Neuronal stem cell (in vitro differentiated cells): ENCODE results near the gene TOR3A.

Experiments
- DNase-seq: peaks from one replicate; pipeline ENCODE4 v3.0.0-alpha.2; 2013; ENCODE audit warnings: low spot score
- H2AFZ ChIP-seq: one replicate; pipeline ENCODE4 v1.6.1; 2013; ENCODE audit warnings: mild to moderate bottlenecking, low read length, inconsistent platforms
- H2AK5ac ChIP-seq: 2 replicates; pipeline ENCODE4 v1.6.1; 2013; ENCODE audit warnings: low read depth, mild to moderate bottlenecking, inconsistent platforms, low read length, moderate library complexity, mixed read lengths
- H2BK120ac ChIP-seq: 2 replicates; pipeline ENCODE4 v1.6.1; 2013; ENCODE audit warnings: low read depth, mild to moderate bottlenecking, inconsistent platforms, low read length, moderate library complexity, mixed read lengths
- H2BK12ac ChIP-seq: one replicate; pipeline ENCODE4 v1.6.1; 2013; ENCODE audit warnings: low read length, inconsistent platforms
- H2BK15ac ChIP-seq: 2 replicates; pipeline ENCODE4 v1.6.1; 2013; ENCODE audit warnings: mild to moderate bottlenecking, low read length, inconsistent platforms, mixed read lengths
- H2BK5ac ChIP-seq: one replicate; pipeline ENCODE4 v1.6.1; 2013; ENCODE audit warnings: inconsistent platforms, mild to moderate bottlenecking, low read length, moderate library complexity
- H3K14ac ChIP-seq: one replicate; pipeline ENCODE4 v1.6.1; 2013; ENCODE audit warnings: low read length, inconsistent platforms
- H3K18ac ChIP-seq: 2 replicates; pipeline ENCODE4 v1.6.1; 2013; ENCODE audit warnings: low read length, inconsistent platforms
- H3K23ac ChIP-seq: 2 replicates; pipeline ENCODE4 v1.6.1; 2013; ENCODE audit warnings: low read depth, mild to moderate bottlenecking, mixed read lengths, low read length, inconsistent platforms; ENCODE audit not compliant: poor library complexity
- H3K27ac ChIP-seq: replicated peaks from 3 replicates; pipeline ENCODE4 v1.5.1; 2013; ENCODE audit warnings: low read length, inconsistent platforms
- H3K27me3 ChIP-seq, 3 experiments: 2 replicates each; pipeline ENCODE4 v1.6.1; 2013; ENCODE audit warnings: low read length in 3 of 3, mild to moderate bottlenecking in 2 of 3, inconsistent platforms in 1 of 3, low read depth in 1 of 3, mixed read lengths in 1 of 3, moderate library complexity in 1 of 3; ENCODE audit not compliant: control insufficient read depth in 3 of 3, insufficient read depth in 3 of 3
- H3K36me3 ChIP-seq, 2 donors: replicated peaks in 1 of 2; 2 replicates each; pipeline ENCODE4 v1.6.1; 2013; ENCODE audit warnings: low read length in 2 of 2; ENCODE audit not compliant: control insufficient read depth in 2 of 2, insufficient read depth in 2 of 2
- H3K4ac ChIP-seq: 2 replicates; pipeline ENCODE4 v1.6.1; 2013; ENCODE audit warnings: inconsistent platforms, mild to moderate bottlenecking, low read length, moderate library complexity
- H3K4me1 ChIP-seq, 2 donors: 1 replicate in 1 of 2; 2 replicates in 1 of 2; pipeline ENCODE4 v1.6.1; 2013; ENCODE audit warnings: low read length in 2 of 2, low read depth in 1 of 2; ENCODE audit not compliant: control insufficient read depth in 2 of 2, insufficient read depth in 1 of 2
- H3K4me2 ChIP-seq: one replicate; pipeline ENCODE4 v1.6.1; 2013; ENCODE audit warnings: mild to moderate bottlenecking, low read length, inconsistent platforms; ENCODE audit not compliant: insufficient read depth, poor library complexity, severe bottlenecking
- H3K4me3 ChIP-seq, 2 donors: 2 replicates each; pipeline ENCODE4 v1.5.1; 2013; ENCODE audit warnings: low read length in 2 of 2, mild to moderate bottlenecking in 2 of 2, inconsistent platforms in 1 of 2, moderate library complexity in 1 of 2
- H3K79me1 ChIP-seq: one replicate; pipeline ENCODE4 v1.6.1; 2013; ENCODE audit warnings: low read depth, mild to moderate bottlenecking, inconsistent platforms, low read length, moderate library complexity
- H3K9ac ChIP-seq: one replicate; pipeline ENCODE4 v1.6.1; 2013; ENCODE audit warnings: mild to moderate bottlenecking, low read depth, low read length, inconsistent platforms; ENCODE audit not compliant: poor library complexity
- H3K9me3 ChIP-seq, 2 donors: replicated peaks in 1 of 2; 2 replicates each; pipeline versions ENCODE3 to v1.6.1; 2013; ENCODE audit warnings: low read length in 2 of 2, mild to moderate bottlenecking in 2 of 2, inconsistent platforms in 1 of 2, low read depth in 1 of 2, mixed read lengths in 1 of 2, moderate library complexity in 1 of 2; ENCODE audit not compliant: control insufficient read depth in 2 of 2, insufficient read depth in 1 of 2
- H4K8ac ChIP-seq: one replicate; pipeline ENCODE4 v1.6.1; 2013; ENCODE audit warnings: low read depth, mild to moderate bottlenecking, inconsistent platforms, low read length, moderate library complexity
- H4K91ac ChIP-seq: one replicate; pipeline ENCODE4 v1.6.1; 2013; ENCODE audit warnings: low read length, low read depth, mild to moderate bottlenecking, inconsistent platforms; ENCODE audit not compliant: poor library complexity
- WGBS, 2 donors: extraction: QIAGEN DNeasy Blood & Tissue Kit; methylation state at CpG; one replicate each; pipeline ENCODE4 v1.1.7; 2013; ENCODE audit warnings: missing lambda C conversion rate in 2 of 2, mixed read lengths in 1 of 2; ENCODE audit not compliant: insufficient read length in 2 of 2, insufficient replicate concordance in 1 of 2; ENCODE audit errors: extremely low coverage in 2 of 2; 5-methylcytosine and 5-hydroxymethylcytosine counted together

The TOR3A gene

GRCh38 chr1:179043266-179043665 lies 38.6 kb upstream of the TOR3A start:
- no peak overlapping the region for H2BK5ac ChIP-seq
- no peak for DNase-seq
- peak overlapping the region; percentile 22 for H2BK12ac ChIP-seq
- no peak overlapping the region for H4K8ac ChIP-seq
- H2AFZ ChIP-seq, result no peak overlapping the region
- H3K4me3 ChIP-seq, result peak overlapping the region in 1 of 2 donors; percentile 55
- peaks cover 0 to 5% of the 10 kb centered on the region in 2 donors for H3K36me3 ChIP-seq
- no CpG with 5 or more reads among the region's 4 CpGs for WGBS, 2 donors
- H3K14ac ChIP-seq, result peak overlapping the region; percentile 97
- H3K4ac ChIP-seq, result peak overlapping the region; percentile 23
- no peak overlapping the region for H2BK120ac ChIP-seq
- no peak overlapping the region for H2BK15ac ChIP-seq
- H2AK5ac ChIP-seq, result no peak overlapping the region
- H3K27me3 ChIP-seq, result no peaks in the 10 kb centered on the region
- no peak overlapping the region for H3K9ac ChIP-seq
- peaks cover 10% of the 10 kb centered on the region for H3K79me1 ChIP-seq
- H3K27ac ChIP-seq, result no peak overlapping the region
- H3K23ac ChIP-seq, result peak overlapping the region; percentile 89
- peaks cover 0 to 1% of the 10 kb centered on the region in 2 donors for H3K4me1 ChIP-seq
- H3K18ac ChIP-seq, result no peak overlapping the region
- no peak overlapping the region for H4K91ac ChIP-seq
- H3K4me2 ChIP-seq, result no peak overlapping the region
- peaks cover 3 to 5% of the 10 kb centered on the region in 2 donors for H3K9me3 ChIP-seq

GRCh38 chr1:179043907-179044306 lies 38.0 kb upstream of the TOR3A start:
- Histone ChIP-seq H2BK5ac (no peak overlapping the region), H4K8ac (no peak overlapping the region), H3K4me2 (no peak overlapping the region), H3K36me3 (peaks cover 0 to 5% of the 10 kb centered on the region in 2 donors), H3K14ac (no peak overlapping the region), H3K27ac (no peak overlapping the region), H3K18ac (no peak overlapping the region), H2AK5ac (no peak overlapping the region), H3K27me3 (no peaks in the 10 kb centered on the region), H3K4me3 (no peak overlapping the region), H2BK15ac (no peak overlapping the region), H3K23ac (no peak overlapping the region), H3K79me1 (peaks cover 10% of the 10 kb centered on the region), H3K9me3 (peaks cover 3 to 5% of the 10 kb centered on the region in 2 donors), H3K4me1 (peaks cover 0 to 1% of the 10 kb centered on the region in 2 donors), H2BK120ac (no peak overlapping the region), H3K4ac (no peak overlapping the region), H4K91ac (no peak overlapping the region), H3K9ac (no peak overlapping the region), H2BK12ac (no peak overlapping the region), H2AFZ (no peak overlapping the region)
- WGBS, 2 donors, result no CpG with 5 or more reads among the region's 5 CpGs
- no peak for DNase-seq

- Histone ChIP-seq H3K36me3 (peaks cover 1 to 16% of the 10 kb centered on the region in 2 donors), H4K91ac (no peak overlapping the region), H2BK120ac (no peak overlapping the region), H3K79me1 (peaks cover 8% of the 10 kb centered on the region), H2AFZ (no peak overlapping the region), H3K9ac (no peak overlapping the region), H3K27me3 (no peaks in the 10 kb centered on the region), H2AK5ac (no peak overlapping the region), H2BK5ac (no peak overlapping the region), H4K8ac (no peak overlapping the region), H3K4me1 (no peaks in the 10 kb centered on the region), H3K23ac (no peak overlapping the region), H3K4me3 (no peak overlapping the region), H3K4me2 (no peak overlapping the region), H3K4ac (no peak overlapping the region), H3K27ac (no peak overlapping the region), H2BK12ac (no peak overlapping the region), H3K9me3 (peaks cover 2 to 3% of the 10 kb centered on the region in 2 donors), H2BK15ac (no peak overlapping the region), H3K14ac (no peak overlapping the region), H3K18ac (no peak overlapping the region)
- DNase-seq, result no peak
- no CpG with 5 or more reads among the region's 14 CpGs for WGBS, 2 donors
Observed at GRCh38 chr1:179046808-179047635, 34.8 kb upstream of the TOR3A start.

GRCh38 chr1:179047636-179047997 lies 34.3 kb upstream of the TOR3A start:
- peaks cover 1 to 16% of the 10 kb centered on the region in 2 donors for H3K36me3 ChIP-seq
- H2AK5ac ChIP-seq, result no peak overlapping the region
- no peak overlapping the region for H3K4ac ChIP-seq
- H4K91ac ChIP-seq, result no peak overlapping the region
- no peak overlapping the region for H2BK12ac ChIP-seq
- no peak overlapping the region for H3K4me2 ChIP-seq
- H4K8ac ChIP-seq, result no peak overlapping the region
- no peak overlapping the region for H2BK5ac ChIP-seq
- H3K18ac ChIP-seq, result no peak overlapping the region
- H3K4me3 ChIP-seq, result no peak overlapping the region
- H3K4me1 ChIP-seq, result no peaks in the 10 kb centered on the region
- H2BK120ac ChIP-seq, result no peak overlapping the region
- H2BK15ac ChIP-seq, result no peak overlapping the region
- peaks cover 6% of the 10 kb centered on the region for H3K79me1 ChIP-seq
- H3K14ac ChIP-seq, result no peak overlapping the region
- H2AFZ ChIP-seq, result no peak overlapping the region
- DNase-seq, result no peak
- peaks cover 0 to 3% of the 10 kb centered on the region in 2 donors for H3K9me3 ChIP-seq
- H3K27me3 ChIP-seq, result no peaks in the 10 kb centered on the region
- no peak overlapping the region for H3K23ac ChIP-seq
- no peak overlapping the region for H3K9ac ChIP-seq
- no peak overlapping the region for H3K27ac ChIP-seq
